Heart left ventricle (tissue), 13 donors: Measurements from ENCODE around the gene PRTG.

Experiments
- POLR2A ChIP-seq, 2 donors: fragments of 450-650 bp; IDR thresholded peaks; one replicate each; pipeline ENCODE4 v1.6.1; 2017; ENCODE audit warnings: antibody characterized with exemption in 2 of 2, mild to moderate bottlenecking in 2 of 2, moderate library complexity in 2 of 2
- TF ChIP-seq, protein P1 (sequence below), 12 donors: fragments of 200-600 bp; sonication (generic) in 4 of 12; IDR thresholded peaks; one replicate each; pipeline versions ENCODE4 v1.5.0 to v1.8.0; 2018 to 2022; ENCODE audit warnings: antibody characterized with exemption in 12 of 12, mild to moderate bottlenecking in 5 of 12
- donor health status: ischemic (EF 13 %, LVEDD 7.1; RV severe dilation, severe dysfunction).
- donor health status: DM: no; HTN: yes; CAD: no.
- donor health status: DM: no; HTN: no; CAD: no.
- donor health status: ischemic (EF 25% LVEDD 6.9; RV normal size, moderate dysfunction).
- donor health status: ischemic (EF 25% LVEDD 5.7; RV mildly dilated, moderate dysfunction).
- donor health status: ischemic (EF 35%, LVEDD 5.7; RV mildly dilated, moderate dysfunction).
- donor health status: nonischemic (EF 11% LVEDD 7.7; RV severe dilation, severe dysfunction).
- donor health status: DM: yes; HTN: yes; CAD: no.
- donor health status: PGD.
- donor health status: ischemic (EF 29% LVEDD 5.4; RV normal size, mild dysfunction).
- donor health status: nonischemic (EF 23%, LVEDD 6.1; RV moderate dilation, normal function).

DNA sequence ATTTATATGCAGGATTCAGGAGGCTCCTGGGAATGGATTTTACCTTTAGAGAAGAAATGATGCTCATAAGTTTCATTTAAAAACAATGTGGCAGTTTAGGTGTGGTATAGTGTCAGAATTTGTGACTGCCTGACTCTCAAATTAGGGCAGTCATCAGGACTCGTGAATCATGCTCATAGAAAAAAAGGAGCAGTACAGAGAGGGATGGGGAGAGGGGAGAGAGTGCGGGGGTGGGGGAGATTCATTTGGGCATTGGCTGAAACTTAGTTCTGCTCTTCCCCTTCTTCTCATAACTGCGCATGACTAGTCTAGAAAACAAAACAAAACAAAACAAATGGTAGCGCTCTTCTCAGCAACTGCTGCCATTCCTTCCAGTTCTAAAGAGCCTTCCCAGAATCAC, 44.3 kb downstream of the PRTG start:
- TF ChIP-seq, protein P1, sequence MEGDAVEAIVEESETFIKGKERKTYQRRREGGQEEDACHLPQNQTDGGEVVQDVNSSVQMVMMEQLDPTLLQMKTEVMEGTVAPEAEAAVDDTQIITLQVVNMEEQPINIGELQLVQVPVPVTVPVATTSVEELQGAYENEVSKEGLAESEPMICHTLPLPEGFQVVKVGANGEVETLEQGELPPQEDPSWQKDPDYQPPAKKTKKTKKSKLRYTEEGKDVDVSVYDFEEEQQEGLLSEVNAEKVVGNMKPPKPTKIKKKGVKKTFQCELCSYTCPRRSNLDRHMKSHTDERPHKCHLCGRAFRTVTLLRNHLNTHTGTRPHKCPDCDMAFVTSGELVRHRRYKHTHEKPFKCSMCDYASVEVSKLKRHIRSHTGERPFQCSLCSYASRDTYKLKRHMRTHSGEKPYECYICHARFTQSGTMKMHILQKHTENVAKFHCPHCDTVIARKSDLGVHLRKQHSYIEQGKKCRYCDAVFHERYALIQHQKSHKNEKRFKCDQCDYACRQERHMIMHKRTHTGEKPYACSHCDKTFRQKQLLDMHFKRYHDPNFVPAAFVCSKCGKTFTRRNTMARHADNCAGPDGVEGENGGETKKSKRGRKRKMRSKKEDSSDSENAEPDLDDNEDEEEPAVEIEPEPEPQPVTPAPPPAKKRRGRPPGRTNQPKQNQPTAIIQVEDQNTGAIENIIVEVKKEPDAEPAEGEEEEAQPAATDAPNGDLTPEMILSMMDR (IDR thresholded peaks at IDR 0.05), result no peak
- TF ChIP-seq POLR2A (IDR thresholded peaks at IDR 0.05), result no peak
